HG03469 (cell line): ENCODE data around the gene APC2.
A peak's percentile ranks its signal among the peaks of the same experiment; 100 is the strongest.

Experiments used
- ATAC-seq: cut with Tn5 transposase; IDR thresholded peaks from one replicate; pipeline ENCODE4 v1.9.1; 2021; ENCODE audit warnings: mild to moderate bottlenecking, moderate library complexity, moderate number of reproducible peaks; ENCODE audit not compliant: unreplicated experiment

The APC2 gene

GRCh38 chr19:1449467-1450442 lies at the start of gene APC2:
TSS of gene APC2 (plus strand) at chr19:1450121. CDS start at chr19:1453002, 2,881 bp downstream.
- ATAC-seq: no peak

GRCh38 chr19:1400281-1401137 lies 49.4 kb upstream of the APC2 start:
- no peak for ATAC-seq

DNA sequence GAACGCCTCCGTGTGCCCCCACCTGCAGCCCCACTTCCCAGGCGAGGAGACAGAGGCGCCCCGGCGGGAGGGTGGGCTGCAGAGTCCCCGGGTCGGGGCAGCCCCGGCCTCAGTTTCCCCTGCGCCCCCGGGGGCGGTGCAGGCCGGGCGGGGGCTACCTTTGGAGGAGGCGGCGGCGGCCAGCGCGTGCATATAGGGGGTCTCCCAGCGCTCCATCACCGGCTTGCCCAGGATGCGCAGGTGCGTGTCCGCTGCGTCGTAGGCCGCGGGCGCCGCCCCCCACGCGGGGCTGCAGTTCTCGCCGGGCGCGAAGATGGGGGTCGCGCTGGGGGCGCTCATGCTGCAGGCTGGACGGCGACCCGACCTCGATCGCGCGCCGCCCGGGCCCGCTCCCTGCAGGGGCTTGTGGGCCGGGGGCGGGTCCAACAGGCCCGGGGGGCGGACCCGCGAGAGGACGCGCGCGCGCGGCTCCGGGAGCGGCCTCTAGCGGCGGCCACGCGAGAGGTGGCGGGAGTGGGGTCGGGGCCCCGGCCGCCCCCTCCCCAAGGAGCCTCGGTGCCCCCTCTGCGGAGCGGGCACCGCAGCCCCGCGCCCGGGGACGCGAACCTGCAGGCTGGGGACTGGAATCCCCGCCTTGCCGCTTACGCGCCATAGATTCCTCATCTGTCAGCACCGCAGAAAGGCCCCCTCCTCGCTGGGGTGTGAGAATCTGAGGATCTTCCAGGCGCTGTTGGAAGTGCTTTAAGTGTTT lies 48.6 kb upstream of the APC2 start, which contains the start of gene GAMT:
GAMT (minus strand) TSS at position 405 of the 751 bp plus-strand sequence; CDS start at position 339, 66 bp downstream.
- no peak for ATAC-seq

GRCh38 chr19:1401889-1402217 lies 48.1 kb upstream of the APC2 start:
- ATAC-seq: no peak

DNA sequence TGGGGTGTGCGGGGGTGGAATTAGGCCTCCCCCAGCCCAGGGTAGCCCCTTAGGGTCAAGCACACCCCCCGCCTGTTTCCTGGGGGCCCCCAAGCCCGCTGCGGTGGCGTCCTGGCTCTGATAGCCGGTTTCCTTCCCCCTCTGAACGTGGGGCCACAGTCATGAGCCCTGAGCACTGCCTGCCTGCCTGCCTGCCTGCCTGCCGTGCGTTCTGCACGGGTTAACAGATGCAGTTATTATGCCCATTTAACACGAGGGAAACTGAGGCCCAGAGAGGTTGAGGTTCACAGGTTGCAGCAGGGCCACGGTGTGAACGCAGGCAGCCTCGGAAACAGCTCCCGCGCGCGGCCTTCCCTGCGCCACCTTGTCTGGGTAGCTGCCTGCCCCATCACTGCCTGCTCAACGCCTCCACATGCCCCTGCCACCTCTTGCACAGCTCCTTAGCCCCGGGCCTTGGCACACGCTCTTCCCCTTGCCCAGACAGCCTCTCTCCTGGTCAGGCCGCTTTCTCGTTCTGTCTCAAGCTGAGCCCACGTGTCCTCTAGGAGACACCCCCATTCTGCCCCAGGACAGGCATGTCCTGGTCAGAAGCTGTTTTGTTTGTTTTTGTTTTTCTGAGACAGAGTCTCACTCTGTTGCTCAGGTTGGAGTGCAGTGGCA lies 47.4 kb upstream of the APC2 start:
- no peak for ATAC-seq

GRCh38 chr19:1406774-1407527 lies 43.0 kb upstream of the APC2 start:
- peak; percentile 53 for ATAC-seq

- no peak for ATAC-seq
Observed at GRCh38 chr19:1407528-1408299, 42.2 kb upstream of the APC2 start, which contains the start of gene DAZAP1. TSS of gene DAZAP1 (plus strand) at chr19:1407586. CDS start at chr19:1407774, 188 bp downstream.

DNA sequence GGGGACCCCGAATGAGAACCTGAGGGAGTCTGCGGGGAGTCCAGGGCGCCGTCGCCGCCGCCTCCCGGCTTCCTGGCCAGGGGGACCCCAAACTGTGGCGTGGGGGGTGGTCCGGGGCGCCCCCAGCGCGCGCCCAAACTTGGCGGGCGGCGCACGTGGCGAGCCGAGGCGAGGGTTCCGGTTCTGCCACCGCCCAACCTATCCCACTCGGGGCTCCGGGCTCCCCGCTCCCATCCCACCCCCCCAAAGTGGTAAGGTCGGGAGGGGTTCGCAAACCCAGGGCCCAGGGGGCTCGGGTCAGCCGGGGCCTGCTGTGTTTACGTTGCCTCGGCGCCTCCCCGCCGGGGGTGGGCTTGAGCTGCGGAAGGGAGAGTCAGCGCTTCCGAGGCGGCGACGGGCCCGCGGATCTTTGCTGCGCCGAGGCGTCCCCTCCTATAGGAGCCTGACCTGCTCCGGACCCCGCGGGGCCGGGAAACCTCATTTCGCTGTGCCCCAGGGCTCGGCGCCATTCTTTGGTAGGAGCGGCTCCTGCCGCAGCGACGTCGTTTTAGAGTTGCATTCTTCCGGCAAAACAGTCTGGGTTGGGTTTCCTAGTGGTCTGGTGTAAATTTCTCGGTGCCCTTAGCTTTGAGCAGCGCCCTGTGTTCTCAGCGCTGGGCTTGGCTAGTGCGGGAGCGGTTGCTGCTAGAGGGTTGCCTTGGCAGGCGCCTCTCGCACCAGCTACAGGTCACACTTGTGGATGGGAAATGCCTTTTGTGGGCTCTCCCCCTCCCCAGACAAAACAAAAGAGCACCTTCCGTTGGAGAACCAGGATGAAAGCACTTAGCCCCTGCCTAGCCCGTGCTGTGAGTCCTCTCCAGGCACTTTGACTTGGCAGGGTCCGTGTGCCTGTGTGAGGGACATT lies 41.4 kb upstream of the APC2 start:
- ATAC-seq: no peak

GRCh38 chr19:1409204-1410005 lies 40.5 kb upstream of the APC2 start:
- ATAC-seq: no peak

DNA sequence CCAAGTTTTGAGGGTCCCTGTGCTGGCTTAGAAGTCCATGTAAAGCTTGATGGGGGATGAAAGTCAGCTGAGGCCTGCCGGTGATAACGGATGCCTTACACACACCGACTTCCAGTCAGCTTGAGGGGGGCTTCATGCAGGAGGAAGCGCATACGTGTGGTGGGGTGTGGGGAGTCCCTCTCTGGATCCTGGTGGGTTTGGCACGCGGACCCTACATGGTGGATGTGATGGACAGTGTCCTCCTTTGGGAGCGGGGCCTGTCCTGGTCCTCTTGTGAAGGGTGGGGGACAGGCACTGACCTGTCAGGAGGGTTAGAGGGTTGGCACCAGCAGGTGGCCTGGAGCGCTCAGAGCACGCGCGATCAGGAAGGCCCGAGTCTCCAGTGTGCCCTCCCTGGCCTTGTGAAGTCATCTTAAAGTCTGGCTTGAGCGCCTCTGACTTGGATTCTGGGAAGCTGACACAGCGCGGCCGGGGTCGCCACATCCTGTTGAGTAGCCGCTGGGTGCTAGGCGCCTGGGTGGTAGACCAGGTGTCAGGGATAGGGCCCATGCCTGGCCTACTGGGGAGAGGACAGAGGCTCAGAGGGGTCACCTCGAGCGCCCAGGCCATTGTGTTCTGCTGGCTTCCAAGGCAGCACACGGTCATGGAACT lies 39.7 kb upstream of the APC2 start:
- no peak for ATAC-seq

DNA sequence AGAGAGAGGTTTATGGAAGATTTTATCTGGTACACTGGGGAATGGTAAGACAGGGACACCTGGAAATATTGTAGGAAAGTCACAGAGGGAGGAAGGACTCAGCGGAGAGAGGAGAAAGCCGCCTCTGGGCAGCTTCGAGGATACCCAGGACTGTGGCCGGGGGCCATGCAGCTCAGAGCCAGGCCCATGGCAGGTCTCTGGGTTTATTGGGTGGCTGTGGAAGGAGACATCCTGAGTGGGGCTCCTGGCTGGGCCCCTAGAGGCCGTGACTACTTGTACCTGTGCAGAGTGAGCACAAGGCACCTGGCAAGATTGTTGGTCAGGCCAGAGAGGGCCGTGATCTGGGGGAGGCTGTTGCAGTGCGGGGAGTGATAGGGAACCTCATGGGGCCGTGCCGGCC lies 39.1 kb upstream of the APC2 start:
- no peak for ATAC-seq

DNA sequence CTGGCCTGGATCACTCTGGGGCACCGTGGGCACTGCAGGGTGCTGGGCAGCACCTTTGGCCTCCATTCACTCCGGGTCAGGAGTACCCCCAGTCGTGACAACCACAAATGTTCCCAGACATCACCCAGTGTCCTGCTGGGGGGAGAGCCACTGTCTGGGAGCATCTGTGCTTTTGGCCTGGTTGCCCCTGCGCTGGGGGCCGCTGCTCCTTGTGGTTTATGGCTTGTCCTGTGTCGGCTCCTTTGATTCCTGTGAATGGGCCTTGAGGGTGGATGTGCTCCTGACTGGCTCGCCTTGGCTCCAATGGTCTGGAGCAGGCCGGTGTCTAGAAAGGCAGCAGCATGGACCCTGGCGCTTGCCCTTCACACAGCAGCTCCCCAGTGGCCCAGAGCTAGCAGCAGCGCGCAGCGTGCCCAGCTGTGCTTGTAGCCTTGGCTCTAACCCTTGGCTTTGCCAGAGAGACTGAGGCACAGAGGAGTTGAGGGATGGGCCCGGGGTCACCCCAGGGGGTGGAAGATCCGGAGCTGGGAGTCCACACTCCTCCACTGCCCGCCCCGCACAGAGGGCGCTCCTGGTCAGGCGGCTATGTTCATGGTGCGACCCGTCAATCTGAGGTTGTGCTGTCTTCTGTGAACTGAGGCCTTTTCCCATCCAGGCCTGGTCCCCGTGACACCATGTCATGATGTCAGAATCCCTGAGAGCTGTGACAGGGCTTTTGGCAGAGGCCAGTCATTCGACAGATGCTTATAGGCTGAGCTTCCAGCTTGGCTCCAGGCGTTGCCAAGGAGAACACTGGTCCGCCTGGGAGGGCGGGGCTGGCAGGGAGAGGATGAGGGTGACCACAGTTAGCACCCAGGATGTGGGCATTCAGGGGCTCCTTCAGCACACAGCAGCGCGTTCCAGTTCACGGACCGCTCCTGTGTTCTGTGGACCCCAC lies 38.4 kb upstream of the APC2 start:
- ATAC-seq: no peak

DNA sequence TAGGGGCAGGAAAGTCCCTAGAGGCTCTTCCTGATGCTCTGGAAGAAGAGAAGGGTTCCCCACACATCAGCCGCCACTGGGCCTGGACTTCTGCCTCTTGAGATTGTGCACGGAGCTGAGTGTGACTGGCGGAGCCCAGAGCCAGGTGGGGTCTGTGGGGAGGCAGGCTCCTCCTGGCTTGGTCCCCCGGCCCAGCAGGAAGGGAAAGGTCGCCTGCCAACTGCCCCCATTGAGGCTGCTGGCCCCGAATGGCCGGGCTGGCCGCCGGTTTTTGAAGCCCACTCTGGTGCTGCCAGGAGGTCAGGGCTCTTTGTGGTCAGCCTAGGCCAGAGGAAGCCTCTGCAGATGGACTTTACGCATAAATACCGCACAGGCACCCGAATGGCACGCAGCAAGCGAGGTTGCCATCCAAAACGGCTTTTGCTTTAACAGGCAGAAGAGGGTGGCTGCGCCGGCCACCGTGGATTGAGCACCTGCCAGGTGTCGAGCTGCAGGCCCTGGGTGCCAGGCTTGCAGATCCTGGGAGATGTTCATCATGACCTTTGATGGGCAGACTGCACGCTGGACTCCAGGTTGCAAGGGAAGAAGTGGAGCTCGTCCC lies 37.5 kb upstream of the APC2 start:
- ATAC-seq: no peak

- ATAC-seq: no peak
Observed at GRCh38 chr19:1412995-1413800, 36.7 kb upstream of the APC2 start.
